Progenitor cell of endocrine pancreas (in vitro differentiated cells): ENCODE data around the gene CHRNA5. TPM values are rescaled to one million over a fixed set of nuclear protein-coding genes. Genes with fewer than 3 reads are reported as not detected.
"Not testable (repeated sequence)": the region's sequence is repeated elsewhere in the genome, so short reads cannot be mapped to it uniquely, and the experiment has no call there.

Source experiments
- DNase-seq: peaks from one replicate; pipeline ENCODE4 v3.0.0; 2021; ENCODE audit warnings: low spot score; ENCODE audit not compliant: unreplicated experiment
- H3K27ac Mint-ChIP-seq: 2 replicates; pipeline ENCODE4 v1.8.0; 2021; ENCODE audit warnings: mild to moderate bottlenecking, moderate library complexity, mixed read lengths
- H3K27me3 Mint-ChIP-seq: 2 replicates; pipeline ENCODE4 v1.8.0; 2021; ENCODE audit warnings: mixed read lengths
- H3K36me3 Mint-ChIP-seq: 2 replicates; pipeline ENCODE4 v1.8.0; 2022; ENCODE audit warnings: mixed read lengths; ENCODE audit not compliant: insufficient read depth
- H3K4me1 Mint-ChIP-seq: 2 replicates; pipeline ENCODE4 v1.8.0; 2021; ENCODE audit warnings: low read depth, mixed read lengths
- H3K4me3 Mint-ChIP-seq: 2 replicates; pipeline ENCODE4 v1.8.0; 2021; ENCODE audit warnings: low read depth, mild to moderate bottlenecking, moderate library complexity, mixed read lengths
- H3K9me3 Mint-ChIP-seq: 2 replicates; pipeline ENCODE4 v1.8.0; 2021; ENCODE audit warnings: low read depth, mixed read lengths
- CTCF ChIP-seq: fragments of 200-600 bp; sonication (generic); IDR thresholded peaks from one replicate; pipeline ENCODE4 v1.5.0; 2021; ENCODE audit warnings: antibody characterized with exemption, mild to moderate bottlenecking; ENCODE audit not compliant: unreplicated experiment
- long read RNA-seq: library from polyadenylated mRNA; unstranded; transcript quantifications from one replicate; pipeline ENCODE4 v2.0.0, GENCODE V29; 2020
- total RNA-seq: library from RNA; stranded (reverse); gene quantifications from 2 replicates; pipeline ENCODE4 v1.2.1, GENCODE V29; 2021

Gene CHRNA5
- total RNA-seq: 8.0 and 8.1 TPM in 2 replicates
- long read RNA-seq: 0 reads

- no peak for TF ChIP-seq CTCF
- H3K9me3 Mint-ChIP-seq: no peaks in the 10 kb centered on the region
Measured at GRCh38 chr15:78565097-78565950, at the start of gene CHRNA5. TSS of gene CHRNA5 (plus strand) at chr15:78565520. CDS start at chr15:78565720, 200 bp downstream.

GRCh38 chr15:78520035-78520434, 45.3 kb upstream of the CHRNA5 start:
- not testable (repeated sequence) for H3K4me3 Mint-ChIP-seq, H3K9me3 Mint-ChIP-seq, H3K36me3 Mint-ChIP-seq, H3K27ac Mint-ChIP-seq, DNase-seq, H3K4me1 Mint-ChIP-seq, H3K27me3 Mint-ChIP-seq

More at GRCh38 chr15:78565097-78565950, at the start of gene CHRNA5:
- peak within 1 kb of the TSS; percentile 87 for H3K27ac Mint-ChIP-seq
- H3K4me1 Mint-ChIP-seq: peaks cover 6% of the 10 kb centered on the region
- H3K27me3 Mint-ChIP-seq: peaks cover 39% of the 10 kb centered on the region
- H3K36me3 Mint-ChIP-seq: no peaks in the 10 kb centered on the region
- DNase-seq: peak; percentile 95
- peak within 1 kb of the TSS; percentile 84 for H3K4me3 Mint-ChIP-seq

DNA sequence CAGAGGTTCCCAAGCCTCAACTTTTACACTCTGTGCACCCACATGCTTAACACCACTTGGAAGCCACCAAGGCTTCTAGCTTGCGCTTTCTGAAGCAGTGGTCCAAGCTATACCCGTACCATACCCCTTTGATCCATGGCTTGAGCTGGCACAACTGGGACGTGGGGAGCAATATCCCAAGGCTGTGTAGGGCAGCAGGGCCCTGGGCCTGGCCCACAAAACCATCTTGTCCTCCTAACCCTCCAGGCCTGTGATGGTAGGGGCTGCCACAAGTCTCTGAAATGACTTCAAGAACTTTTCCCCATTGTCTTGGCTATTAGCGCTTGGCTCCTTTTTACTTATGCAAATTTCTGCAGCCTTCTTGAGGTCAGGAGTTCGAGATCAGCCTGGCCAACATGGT, 41.1 kb upstream of the CHRNA5 start:
- Mint-ChIP-seq H3K9me3 (peaks cover 7% of the 10 kb centered on the region), H3K4me1 (no peaks in the 10 kb centered on the region), H3K27ac (no peak overlapping the region), H3K4me3 (no peak overlapping the region), H3K36me3 (peaks cover 5% of the 10 kb centered on the region), H3K27me3 (no peaks in the 10 kb centered on the region)
- TF ChIP-seq CTCF: no peak
- DNase-seq: no peak

- Mint-ChIP-seq H3K36me3 (peaks cover 5% of the 10 kb centered on the region), H3K9me3 (peaks cover 7% of the 10 kb centered on the region), H3K27me3 (no peaks in the 10 kb centered on the region), H3K4me3 (no peak overlapping the region), H3K27ac (no peak overlapping the region), H3K4me1 (no peaks in the 10 kb centered on the region)
- no peak for DNase-seq
- TF ChIP-seq CTCF: no peak
Measured at GRCh38 chr15:78527325-78527724, 38.0 kb upstream of the CHRNA5 start.

DNA sequence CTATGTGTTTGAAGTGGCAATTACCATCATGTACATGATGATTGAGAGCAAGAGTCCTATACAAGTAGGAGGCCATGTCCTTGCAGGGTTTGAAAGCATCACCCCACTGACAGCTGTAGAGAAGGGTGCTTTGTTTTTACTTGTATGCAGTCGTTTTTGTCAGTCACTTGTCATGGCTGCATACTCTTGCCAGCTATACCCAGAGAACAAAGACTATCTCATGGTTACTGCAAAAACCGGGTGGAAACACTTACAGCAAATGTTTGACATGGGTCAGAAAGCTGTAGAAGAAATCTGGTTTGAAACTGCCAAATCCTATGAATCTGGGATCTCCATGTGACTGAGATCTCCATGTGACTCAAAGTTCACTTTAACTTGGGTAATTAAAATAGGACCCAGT, 32.0 kb upstream of the CHRNA5 start:
- H3K27me3 Mint-ChIP-seq: no peaks in the 10 kb centered on the region
- DNase-seq: no peak

More for the DNA sequence above, 32.0 kb upstream of the CHRNA5 start:
- H3K36me3 Mint-ChIP-seq: no peaks in the 10 kb centered on the region
- H3K27ac Mint-ChIP-seq: no peak overlapping the region
- no peak overlapping the region for H3K4me3 Mint-ChIP-seq
- no peaks in the 10 kb centered on the region for H3K9me3 Mint-ChIP-seq
- H3K4me1 Mint-ChIP-seq: peaks cover 6% of the 10 kb centered on the region
- no peak for TF ChIP-seq CTCF
